ENCODE data around the gene ASCL3.
A peak's percentile ranks its signal among the peaks of the same experiment; 100 is the strongest.
"Not testable (repeated sequence)": the region's sequence is repeated elsewhere in the genome, so short reads cannot be mapped to it uniquely, and the experiment has no call there.

ASCL3 gene, protein sequence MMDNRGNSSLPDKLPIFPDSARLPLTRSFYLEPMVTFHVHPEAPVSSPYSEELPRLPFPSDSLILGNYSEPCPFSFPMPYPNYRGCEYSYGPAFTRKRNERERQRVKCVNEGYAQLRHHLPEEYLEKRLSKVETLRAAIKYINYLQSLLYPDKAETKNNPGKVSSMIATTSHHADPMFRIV

DNA sequence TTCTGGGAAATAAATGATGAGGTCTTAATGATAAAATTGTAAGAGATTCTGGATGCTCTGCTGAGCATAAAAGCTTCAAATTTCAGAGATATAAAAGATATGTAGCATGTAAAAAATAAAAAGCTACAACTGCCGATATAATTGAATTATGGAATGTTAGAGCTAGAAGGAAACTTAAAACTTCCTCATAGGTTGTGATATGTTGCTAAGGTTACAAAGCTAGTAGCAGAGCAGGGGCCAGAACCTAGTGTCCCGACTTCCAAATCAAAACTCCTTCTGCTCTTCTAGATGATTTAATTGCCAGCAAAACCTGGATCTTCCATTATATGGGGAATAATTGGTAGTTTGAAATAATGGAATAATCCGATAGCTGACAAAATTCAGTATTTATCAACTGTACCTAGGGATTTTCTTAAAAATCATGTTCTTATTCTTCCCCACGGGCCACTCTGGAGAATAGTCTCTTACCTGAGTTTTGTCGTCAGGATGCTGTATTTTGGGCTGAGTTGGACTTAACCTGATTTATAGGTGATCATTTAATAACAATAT lies at the start of gene ASCL3:
ASCL3 (minus strand) TSS at position 499 of the 549 bp plus-strand sequence. CDS start 4,855 bp downstream, outside the sequence.
- no peak for DNase-seq (ENCODE audit: low spot score)

DNA sequence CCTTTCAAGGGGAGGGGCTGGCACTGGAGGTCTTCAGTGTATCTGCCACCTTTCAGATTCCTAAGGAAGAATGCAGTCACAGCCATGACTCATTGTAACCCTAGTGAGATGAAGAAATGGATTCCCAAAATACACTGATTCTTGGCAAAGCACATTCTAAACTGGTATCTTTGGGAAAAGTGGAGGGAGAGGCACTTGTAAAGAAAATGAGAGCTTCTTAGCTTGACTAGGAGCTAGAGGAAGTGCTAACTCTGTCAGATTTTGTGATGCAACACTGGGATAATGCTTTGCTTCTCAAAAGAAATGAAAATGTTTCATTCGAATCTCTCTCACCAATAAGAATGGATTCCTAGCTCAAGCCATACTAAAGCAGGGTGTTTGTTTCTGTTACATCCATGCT lies 46.6 kb upstream of the ASCL3 start:
- peak; percentile 69 for DNase-seq (ENCODE audit: low spot score)

DNA sequence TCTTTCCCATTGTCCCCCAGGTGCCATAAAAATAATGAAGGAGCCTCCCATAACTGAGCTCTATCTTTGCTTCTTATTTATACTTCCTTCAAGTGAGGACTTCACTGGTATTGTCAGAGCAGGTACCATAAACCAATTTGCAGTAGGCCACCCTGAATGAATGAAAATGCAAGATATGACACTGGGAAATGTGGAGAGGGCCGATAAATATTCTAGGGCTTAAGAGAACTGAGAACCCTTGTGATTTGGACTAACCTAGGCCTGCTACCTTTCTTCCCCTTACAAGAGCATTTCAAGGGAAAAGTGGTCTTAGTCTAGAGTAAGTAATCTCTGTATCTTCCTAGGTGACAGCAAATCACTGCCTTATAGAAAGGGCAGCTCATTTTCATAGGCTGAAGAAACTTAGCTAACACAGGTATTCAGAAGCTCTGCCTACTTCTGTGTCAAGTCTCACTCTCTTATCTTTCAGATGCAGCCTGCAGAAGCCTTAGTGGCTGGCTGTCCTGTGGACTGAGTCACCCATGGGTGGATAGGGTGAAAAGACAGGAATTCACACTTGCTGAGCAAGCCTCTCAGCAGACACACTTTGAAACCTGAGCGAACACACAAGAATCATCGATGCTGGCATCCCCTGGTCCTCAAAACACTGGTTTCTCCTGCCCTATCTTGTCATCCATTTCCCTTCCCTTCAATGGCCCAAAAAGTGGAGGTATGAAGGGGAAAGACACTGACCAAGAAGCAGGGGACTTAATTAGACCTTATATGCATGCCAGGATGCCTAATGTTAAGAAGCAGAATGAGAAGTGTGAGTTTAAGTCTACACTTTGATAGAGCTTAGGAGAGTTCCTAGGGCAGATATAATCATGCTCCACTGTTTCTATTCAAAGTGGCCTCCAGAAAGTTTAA lies 45.8 kb upstream of the ASCL3 start:
- peak; percentile 73 for DNase-seq (ENCODE audit: low spot score)

DNA sequence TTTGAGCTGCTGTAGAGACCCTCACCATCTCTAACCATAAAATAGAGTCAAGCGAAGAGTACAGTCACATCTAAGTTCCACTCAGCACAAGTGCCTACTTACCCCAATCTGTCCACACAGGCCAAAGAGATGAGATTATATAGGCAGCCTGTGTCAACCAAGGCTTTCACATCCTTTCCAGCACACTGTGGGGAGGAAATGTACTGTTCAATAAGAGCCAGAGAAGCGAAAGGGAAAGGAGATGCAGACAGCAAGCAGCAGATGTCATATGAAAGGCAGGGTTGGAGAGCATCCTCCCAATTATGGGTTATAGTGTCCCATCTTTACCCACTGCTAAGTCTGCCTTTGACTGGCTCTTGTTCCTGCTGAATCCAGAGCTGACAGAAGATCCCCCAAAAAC lies 44.6 kb upstream of the ASCL3 start:
- DNase-seq (ENCODE audit: low spot score): no peak

DNA sequence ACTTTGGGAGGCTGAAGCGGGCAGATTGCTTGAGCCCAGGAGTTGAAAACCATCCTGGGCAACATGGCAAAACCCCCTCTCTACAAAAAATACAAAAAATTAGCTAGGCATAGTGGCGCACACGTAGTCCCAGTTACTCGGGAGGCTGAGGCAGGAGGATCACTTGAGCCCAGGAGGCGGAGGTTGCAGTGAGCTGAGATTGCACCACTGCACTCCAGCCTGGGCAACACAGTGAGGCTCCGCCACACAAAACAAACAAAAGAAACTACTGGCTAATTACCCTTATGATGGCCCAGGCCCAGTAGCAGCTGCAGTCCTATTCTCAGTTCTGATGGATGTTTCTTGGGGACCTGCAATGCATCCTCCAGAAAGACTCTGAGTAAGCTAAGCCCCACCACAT lies 44.0 kb upstream of the ASCL3 start:
- DNase-seq (ENCODE audit: low spot score): not testable (repeated sequence)

DNA sequence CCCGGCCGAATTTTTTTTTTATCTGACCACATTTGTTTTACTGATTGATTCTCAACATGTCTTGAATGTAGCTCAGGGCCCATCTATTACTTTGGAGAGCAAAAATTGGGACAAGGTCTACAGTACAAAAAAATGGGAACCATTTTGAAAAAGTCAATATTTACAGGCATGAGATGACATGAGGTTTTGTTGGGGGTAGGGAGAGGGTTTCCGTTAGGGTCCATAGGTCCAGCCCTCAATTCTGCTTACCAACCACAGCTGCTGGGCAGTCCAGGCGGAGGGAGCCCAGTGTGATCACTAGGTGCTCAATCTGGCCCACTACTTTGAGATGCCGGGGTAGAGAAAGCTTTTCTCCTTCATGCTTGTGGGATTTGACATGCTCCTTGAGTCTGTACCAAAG lies 42.6 kb upstream of the ASCL3 start:
- DNase-seq (ENCODE audit: low spot score): no peak

DNA sequence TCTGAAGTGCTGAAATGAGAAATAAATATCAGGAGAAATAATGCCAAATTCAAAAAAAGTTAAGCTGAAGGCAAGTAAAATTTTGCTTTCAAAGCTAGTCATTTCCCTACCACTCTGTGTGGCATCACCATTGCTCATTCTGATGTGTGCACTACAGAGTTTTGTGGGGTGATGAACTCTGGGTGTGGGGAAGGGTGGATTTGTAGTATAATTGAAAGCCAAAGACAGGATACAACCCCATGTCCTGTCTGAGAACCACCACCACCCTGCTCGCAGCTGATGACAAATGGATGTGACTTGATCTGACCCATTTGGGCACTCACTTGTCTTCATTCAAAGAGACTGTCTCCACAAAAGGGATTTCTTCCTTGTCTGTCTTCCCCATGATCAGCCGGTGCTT lies 40.7 kb upstream of the ASCL3 start:
- no peak for DNase-seq (ENCODE audit: low spot score)

DNA sequence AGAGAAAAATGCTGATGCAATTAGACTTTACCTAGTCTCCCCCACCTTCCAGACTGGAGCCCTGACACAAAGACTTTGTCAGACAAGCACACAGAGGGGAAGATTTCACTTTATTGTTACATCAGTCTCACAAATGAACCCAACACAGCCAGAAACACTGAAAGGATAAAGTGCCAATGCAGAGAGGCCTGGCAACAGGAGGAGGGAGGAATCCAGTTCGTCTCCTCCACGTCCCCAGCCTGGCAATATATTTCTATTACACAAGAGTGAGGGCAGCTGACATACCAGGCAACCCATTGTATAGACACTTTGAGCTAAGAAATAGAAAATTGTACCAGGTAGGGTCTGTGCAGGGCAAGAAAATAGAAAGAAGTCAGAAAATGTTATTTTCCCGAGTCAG lies 37.7 kb upstream of the ASCL3 start:
- no peak for DNase-seq (ENCODE audit: low spot score)

DNA sequence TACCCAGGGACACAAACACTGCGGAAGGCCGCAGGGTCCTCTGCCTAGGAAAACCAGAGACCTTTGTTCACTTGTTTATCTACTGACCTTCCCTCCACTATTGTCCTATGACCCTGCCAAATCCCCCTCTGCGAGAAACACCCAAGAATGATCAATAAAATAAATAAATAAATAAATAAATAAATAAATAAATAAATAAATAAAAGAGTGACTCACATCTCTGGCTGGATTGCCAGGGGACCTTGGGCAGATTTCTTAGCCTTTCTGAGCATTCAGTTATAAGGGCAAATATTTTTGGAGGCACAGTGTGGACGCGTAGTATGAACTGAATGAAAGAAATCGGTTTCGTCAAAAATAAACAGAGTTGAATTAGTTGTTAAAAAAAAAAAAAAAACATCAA lies 36.5 kb upstream of the ASCL3 start:
- DNase-seq (ENCODE audit: low spot score): not testable (repeated sequence)

DNA sequence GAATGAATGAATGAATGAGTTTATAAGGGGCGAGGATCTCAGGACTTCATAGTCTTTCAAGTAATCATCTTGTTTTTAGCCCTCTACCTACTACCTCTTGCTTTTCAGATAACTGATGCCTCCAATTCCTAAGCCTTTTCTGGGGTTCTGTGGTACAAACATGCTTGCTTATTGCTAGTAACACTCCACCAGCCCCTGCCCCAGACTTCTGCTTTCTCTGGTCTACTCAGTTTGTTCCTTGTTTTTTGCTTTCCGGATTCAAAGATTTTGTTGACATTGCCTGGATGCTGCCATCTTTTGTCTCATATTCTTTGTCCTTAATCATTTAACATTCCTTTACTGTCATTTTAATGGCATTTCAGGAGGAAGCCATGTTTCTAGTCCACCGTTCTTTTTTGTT lies 30.3 kb upstream of the ASCL3 start:
- no peak for DNase-seq (ENCODE audit: low spot score)

DNA sequence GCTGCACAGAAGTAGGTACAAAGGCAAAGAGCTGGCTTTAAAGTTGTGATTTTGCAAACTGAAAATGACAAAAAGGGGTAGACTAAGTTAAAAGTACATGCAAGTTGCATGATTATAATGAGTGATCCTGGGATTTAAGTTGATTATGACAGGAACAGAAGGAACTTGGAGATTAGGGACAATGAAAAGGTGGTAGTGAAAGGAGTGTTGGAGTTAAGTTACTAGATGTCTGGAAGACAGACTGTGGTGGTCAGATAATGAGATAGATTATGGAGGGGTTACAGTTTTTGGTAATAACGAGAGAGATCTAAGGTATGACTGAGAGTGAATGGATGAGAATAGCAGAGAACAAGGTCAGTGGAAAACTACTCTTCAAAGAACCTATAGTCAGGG lies 29.1 kb upstream of the ASCL3 start:
- no peak for DNase-seq (ENCODE audit: low spot score)

DNA sequence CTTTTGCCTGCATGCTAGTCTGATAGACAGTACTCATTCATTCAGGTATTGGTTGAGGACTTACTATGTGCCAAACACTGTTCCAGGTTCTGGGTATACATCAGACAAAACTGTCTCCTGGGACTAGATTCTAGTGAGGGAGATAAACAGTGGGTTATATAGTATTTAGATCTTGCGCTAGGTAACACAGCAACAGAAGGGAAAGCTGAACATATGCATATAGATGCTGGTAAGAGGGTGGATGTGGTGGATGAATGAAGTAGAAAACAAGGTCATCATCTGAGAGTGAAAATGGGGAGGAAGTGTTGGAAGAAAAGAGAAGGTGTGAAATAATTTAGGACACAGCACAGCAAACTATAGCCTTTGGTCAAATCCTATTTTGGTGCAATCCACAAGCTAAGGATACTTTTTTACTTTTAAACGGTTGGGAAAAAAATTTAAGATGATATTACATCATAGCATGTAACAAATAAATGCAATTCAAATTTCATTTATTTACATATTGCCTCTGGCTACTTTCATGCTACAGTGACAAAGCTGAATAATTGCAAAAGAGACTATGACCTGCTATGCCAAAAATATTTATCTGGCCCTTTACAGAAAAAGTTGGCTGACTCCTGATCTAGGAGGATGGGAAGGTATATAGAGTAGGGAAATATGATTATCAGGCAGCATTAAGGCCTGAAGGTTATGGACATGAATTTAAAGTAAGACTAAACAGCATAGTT lies 28.5 kb upstream of the ASCL3 start:
- DNase-seq (ENCODE audit: low spot score): no peak

DNA sequence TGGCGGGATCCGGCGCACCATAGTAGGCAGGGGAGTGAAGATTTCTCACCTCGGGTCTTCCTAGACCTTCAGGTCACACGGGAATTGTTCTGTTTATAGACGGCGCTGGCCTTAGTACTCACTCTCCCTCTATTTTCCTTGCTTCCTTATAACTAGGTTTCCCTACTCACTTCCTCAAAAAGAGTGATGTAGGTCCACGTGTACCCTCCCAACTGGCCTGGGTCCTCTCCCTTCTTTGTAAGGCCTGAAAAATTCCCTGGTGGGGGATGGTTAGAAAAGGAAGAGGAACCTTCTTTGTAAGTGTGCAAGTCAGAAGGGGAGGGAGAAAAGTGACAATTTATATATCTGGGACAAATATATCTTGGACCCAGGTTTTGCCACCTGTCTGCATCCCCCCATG lies 24.4 kb upstream of the ASCL3 start:
- DNase-seq (ENCODE audit: low spot score): no peak

DNA sequence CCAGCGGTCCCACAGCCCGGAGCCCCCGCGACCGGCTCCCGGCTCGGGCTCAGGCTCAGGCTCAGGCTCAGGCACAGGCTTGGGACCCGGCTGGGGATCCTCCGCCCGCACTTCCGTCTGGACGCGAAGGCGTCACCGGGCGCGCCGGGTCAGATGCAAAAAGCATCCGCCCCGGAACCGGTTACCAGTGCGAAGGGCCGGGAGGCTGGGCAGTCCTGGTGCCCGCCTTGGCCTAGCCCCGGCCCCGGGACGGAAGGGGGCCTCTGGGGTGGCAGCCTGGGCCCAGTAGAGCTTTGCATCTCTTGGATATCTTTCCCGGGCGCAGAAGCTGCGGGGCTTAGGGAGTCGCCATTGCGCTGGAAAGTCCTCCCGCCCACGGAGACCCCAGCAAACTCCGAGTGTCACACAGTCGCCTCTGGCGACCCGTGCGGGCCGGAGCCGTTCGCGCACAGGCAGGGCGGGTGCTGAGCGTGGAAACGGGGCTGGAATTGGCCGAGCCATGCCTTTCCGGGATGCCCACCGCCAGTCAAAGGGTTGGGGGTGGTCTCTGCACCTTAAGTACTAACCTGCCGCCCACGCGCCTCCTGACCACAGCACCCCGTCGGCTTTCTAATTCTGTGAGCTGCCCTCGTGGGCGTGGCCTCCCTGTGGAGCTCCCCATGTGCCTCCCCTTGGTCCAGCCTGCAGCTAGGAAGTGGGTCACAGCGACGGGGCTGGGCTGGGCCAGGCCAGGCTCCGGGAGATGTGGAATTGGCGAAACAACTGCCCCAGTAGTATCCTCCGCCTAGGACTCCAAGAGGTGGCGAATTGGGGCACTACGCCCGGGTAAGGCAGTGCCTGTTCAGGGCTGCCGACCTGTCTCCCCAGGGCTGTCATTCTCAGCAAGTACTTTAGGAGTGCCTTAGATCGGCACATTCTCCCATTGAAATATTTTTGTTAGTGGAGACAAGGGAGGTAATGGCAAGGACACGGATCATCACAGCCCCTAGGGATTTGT lies 21.8 kb upstream of the ASCL3 start, which contains the start of gene TMEM9B:
TMEM9B (minus strand) TSS at position 119 of the 997 bp plus-strand sequence. CDS start 129 bp downstream, outside the sequence.
- DNase-seq (ENCODE audit: low spot score): peak; percentile 96

DNA sequence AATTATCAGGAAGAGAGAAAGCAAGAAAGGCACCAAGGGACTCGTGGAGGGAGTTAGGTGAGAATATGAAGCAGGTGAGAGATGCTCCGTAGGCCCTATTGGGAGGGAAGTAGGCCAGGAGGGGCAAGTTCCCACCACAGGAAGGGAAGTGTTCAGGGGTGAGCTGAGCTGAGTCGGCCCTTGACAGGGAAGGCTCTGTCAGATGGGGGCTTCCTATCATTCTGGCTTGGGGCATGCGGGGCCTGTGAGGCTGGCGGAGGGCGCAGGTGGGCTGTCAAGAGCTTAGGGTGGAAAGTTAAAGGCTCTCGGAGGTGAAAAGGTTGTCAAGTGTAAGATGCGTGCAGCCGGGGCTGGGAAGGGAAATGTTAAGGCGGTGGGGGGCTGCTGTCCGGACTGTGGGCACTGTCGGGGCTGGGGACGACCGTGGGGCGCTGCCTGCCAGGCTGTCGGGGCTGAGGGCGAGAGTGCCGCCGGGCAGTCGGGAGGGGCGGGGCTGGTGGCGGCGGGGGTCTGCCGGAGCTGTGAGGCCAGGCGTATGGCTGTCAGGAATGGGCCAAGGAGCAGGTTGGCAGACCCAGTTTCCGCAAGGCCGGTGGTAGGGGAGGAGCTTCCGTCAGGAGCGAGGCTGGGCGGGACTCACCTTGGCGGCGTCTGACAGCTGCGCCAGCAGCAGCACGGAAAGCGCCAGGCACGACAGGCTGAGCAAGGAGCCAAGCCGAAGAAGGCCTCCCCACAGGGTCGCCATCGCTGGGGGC lies 20.9 kb upstream of the ASCL3 start:
- peak; percentile 79 for DNase-seq (ENCODE audit: low spot score)

DNA sequence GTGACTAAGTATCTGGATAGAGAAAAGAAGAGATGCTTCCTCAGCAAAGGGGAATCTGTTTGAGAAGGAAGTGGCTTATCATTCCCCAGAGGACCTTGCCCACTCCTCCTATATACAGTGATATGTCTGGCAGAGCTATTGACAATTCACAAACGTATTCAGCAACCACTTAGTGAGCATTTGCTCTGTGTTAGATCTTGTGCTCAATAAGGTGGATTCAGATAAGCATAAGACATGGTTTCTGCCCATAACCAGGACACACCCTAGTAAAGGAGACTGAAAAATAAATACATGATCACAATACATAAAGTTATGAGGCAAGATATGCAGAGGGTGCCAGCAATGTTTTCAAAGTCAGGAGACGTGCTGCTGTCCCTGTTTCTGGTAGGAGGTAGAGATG lies 20.0 kb upstream of the ASCL3 start:
- no peak for DNase-seq (ENCODE audit: low spot score)

DNA sequence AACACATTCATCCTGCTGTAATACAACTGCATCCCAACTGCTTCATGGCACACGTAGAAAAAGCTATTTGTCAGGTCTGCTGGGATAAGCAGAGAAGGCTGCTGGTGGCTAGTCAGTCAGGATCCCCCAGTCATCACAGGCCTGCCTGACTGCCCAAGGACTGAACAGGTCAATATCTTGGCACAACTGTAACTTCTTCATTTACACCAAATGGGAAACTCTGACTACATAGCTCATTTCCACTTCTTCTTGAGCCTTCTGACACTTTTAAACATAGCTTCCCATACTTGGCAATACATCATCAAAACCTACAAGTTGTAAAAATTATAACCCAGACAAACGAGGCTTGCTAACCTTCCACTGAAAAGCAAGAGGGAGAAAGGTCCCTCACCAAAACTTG lies 18.6 kb upstream of the ASCL3 start:
- no peak for DNase-seq (ENCODE audit: low spot score)

DNA sequence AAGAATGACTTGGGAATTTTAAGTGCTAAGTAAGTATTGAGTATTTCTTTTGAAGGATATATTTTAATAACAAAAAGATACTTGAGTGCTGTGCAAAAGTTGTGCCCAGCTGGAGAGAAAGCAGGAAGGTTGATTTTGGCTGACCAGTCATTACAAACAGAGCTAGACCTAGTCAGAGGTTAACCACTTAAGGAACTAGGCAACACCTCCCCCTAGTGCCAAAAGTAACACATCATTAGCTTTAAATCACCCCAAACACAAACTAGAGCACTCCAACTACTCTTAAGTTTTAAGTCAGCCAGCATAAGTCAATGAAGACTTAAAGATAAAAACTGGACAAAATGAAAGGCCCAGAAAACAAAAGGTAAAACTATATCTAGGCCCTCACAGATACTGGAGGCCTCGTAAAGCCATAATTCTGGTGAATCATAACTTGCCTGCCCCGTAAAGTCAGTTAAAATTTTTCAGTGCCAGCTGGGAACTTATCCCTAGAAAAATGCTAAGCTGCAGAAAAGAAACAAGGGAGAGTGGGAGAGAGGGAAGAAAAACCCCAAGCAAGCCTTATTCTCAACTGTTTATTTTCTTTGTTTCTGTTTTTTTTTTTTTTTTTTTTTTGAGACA lies 16.8 kb upstream of the ASCL3 start:
- peak; percentile 90 for DNase-seq (ENCODE audit: low spot score)

DNA sequence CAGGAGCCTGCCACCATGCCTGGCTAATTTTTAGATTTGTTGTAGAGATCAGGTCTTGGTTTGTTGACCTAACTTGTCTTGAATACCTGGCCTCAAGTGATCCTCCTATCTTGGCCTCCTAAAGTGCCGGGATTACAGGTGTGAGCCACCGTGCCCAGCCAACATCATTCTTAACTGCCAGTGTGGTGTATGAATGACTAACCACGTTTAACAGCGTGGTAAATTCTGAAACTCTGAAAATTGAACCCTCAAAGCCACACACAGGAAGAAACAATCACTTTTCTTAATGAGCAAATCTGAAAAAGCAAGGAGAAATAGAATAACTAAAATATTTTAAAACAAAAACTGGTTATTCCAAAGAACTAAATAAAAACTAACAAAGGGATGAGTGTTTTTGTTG lies 14.0 kb upstream of the ASCL3 start:
- no peak for DNase-seq (ENCODE audit: low spot score)

DNA sequence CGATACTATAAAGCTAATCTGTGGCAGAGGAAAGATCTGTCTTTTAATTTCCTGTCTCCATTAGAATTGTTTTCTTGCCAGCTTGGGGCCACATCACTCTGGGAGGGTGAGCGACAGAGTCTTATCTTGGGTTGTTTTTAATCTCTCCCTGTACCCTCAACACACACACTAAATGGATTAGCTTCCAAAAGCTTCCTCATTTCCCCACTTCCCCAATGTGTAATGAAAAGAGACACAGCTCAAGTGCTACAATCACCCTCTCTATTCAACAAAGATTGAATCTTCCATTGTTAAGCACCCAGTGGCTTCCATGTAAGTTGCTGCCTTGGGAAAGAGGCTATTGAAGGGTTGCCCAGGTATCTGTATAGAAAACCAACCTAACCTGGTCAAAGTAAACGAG lies 6.1 kb upstream of the ASCL3 start:
- no peak for DNase-seq (ENCODE audit: low spot score)
